Mesothelial cell of epicardium (in vitro differentiated cells): Measurements from ENCODE around the gene PIP5KL1. TPM values are rescaled to one million over a fixed set of nuclear protein-coding genes. Genes with fewer than 3 reads are reported as not detected.

Experiments
- DNase-seq, 2 experiments: peaks; one replicate each; pipeline ENCODE4 v3.0.0; 2021; ENCODE audit warnings: low spot score in 2 of 2; ENCODE audit not compliant: unreplicated experiment in 2 of 2
- H3K27ac Mint-ChIP-seq: 2 replicates; pipeline ENCODE4 v1.8.0; 2021; ENCODE audit warnings: mixed read lengths
- H3K27me3 Mint-ChIP-seq: 2 replicates; pipeline ENCODE4 v1.8.0; 2021; ENCODE audit warnings: low read depth, mixed read lengths
- H3K36me3 Mint-ChIP-seq: 2 replicates; pipeline ENCODE4 v1.8.0; 2021; ENCODE audit warnings: mixed read lengths
- H3K4me1 Mint-ChIP-seq: 2 replicates; pipeline ENCODE4 v1.8.0; 2021; ENCODE audit warnings: mixed read lengths
- H3K4me3 Mint-ChIP-seq: 2 replicates; pipeline ENCODE4 v1.8.0; 2021; ENCODE audit warnings: mild to moderate bottlenecking, moderate library complexity, mixed read lengths
- H3K9me3 Mint-ChIP-seq: 2 replicates; pipeline ENCODE4 v1.8.0; 2021; ENCODE audit warnings: mixed read lengths
- total RNA-seq: library from RNA; stranded (reverse); gene quantifications from 3 replicates; pipeline ENCODE4 v1.2.1, GENCODE V29; 2021
- TF ChIP-seq, protein P1 (sequence below): fragments of 200-600 bp; sonication (generic); IDR thresholded peaks from one replicate; pipeline ENCODE4 v1.5.0; 2021; ENCODE audit warnings: antibody characterized with exemption; ENCODE audit not compliant: unreplicated experiment

PIP5KL1 gene
- total RNA-seq, 1 donor from 2014 or later = 8.2 TPM

DNA sequence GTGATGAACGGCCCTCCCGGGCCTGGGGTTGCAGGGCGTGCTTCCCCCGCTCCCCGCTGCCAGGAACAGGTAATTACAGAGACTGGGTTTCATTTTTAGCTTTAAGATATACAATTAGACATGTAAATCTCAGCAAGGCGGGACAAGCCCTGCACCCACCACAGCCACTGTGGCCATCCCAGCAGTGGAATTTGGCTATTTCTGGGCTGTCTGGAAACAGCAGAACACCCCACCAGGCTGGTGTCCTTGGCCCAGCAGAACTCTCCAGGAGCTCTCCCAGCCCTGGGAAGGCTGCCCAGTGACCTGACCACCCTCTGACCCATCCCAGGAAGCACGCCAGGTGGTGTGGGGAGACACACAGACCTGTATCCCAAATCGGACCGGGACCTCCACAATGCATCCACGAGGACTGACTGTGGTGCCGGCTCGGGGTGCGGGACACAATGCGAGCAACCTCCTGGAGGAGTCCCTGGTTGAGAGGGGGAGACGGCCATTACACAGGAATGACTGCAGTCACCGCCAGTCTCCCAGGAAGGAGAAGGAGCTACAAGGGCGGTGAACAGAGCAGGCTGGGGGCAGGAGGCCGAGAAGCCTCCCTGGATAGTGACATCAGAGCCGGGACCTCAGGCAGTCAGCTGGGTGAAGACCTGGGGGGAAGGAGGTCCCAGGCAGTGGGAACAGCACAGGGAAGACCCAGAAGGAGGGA is 32.9 kb upstream of the PIP5KL1 start:
- Mint-ChIP-seq H3K27ac (peak overlapping the region; percentile 98), H3K4me3 (no peak overlapping the region), H3K36me3 (peaks cover 7% of the 10 kb centered on the region), H3K9me3 (peaks cover 3% of the 10 kb centered on the region), H3K27me3 (no peaks in the 10 kb centered on the region), H3K4me1 (peaks cover 68% of the 10 kb centered on the region)
- no peak for DNase-seq
- TF ChIP-seq, protein P1, sequence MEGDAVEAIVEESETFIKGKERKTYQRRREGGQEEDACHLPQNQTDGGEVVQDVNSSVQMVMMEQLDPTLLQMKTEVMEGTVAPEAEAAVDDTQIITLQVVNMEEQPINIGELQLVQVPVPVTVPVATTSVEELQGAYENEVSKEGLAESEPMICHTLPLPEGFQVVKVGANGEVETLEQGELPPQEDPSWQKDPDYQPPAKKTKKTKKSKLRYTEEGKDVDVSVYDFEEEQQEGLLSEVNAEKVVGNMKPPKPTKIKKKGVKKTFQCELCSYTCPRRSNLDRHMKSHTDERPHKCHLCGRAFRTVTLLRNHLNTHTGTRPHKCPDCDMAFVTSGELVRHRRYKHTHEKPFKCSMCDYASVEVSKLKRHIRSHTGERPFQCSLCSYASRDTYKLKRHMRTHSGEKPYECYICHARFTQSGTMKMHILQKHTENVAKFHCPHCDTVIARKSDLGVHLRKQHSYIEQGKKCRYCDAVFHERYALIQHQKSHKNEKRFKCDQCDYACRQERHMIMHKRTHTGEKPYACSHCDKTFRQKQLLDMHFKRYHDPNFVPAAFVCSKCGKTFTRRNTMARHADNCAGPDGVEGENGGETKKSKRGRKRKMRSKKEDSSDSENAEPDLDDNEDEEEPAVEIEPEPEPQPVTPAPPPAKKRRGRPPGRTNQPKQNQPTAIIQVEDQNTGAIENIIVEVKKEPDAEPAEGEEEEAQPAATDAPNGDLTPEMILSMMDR = no peak

DNA sequence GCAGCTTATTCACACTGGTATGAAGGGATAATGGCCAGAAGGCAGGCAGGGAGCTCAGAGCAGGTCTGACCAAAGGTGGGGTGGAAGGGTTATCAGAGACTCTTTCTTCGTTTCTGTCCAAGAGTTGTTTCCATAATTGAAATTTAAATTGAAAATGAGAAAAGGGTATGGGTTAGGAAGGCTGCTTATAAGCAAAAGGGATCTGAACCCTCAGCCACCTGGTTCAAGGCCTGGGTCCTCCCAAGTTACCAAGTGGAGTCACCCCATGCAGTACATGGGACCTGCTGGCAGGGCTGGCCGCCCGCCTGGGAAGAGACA is 32.4 kb upstream of the PIP5KL1 start:
- no peaks in the 10 kb centered on the region for H3K27me3 Mint-ChIP-seq
- TF ChIP-seq, protein P1 = no peak
- no peak overlapping the region for H3K4me3 Mint-ChIP-seq
- no peak for DNase-seq
- peaks cover 63% of the 10 kb centered on the region for H3K4me1 Mint-ChIP-seq
- H3K27ac Mint-ChIP-seq = peak overlapping the region; percentile 98
- peaks cover 5% of the 10 kb centered on the region for H3K9me3 Mint-ChIP-seq
- peaks cover 8% of the 10 kb centered on the region for H3K36me3 Mint-ChIP-seq

DNA sequence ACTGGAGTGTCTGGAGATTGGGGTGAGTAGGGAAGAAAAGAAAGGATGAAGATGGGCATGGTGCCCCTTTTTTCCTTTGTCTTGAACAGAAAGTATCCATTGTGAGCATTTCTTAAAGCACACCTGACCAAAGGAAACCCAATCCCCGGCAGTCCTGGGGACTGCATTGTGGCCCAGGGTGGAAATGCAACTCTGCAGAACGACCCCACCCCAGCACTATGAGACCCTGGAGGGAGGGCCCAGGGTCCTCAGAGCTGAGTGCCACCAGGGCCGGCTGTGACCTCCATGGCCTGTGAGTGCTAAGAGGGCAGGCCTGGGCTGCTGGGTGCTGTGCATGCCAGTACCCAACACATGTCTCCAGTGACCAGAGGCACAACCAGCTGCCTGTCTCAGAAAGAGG is 31.7 kb upstream of the PIP5KL1 start:
- H3K9me3 Mint-ChIP-seq = peaks cover 7% of the 10 kb centered on the region
- TF ChIP-seq, protein P1 = no peak
- peaks cover 56% of the 10 kb centered on the region for H3K4me1 Mint-ChIP-seq

DNA sequence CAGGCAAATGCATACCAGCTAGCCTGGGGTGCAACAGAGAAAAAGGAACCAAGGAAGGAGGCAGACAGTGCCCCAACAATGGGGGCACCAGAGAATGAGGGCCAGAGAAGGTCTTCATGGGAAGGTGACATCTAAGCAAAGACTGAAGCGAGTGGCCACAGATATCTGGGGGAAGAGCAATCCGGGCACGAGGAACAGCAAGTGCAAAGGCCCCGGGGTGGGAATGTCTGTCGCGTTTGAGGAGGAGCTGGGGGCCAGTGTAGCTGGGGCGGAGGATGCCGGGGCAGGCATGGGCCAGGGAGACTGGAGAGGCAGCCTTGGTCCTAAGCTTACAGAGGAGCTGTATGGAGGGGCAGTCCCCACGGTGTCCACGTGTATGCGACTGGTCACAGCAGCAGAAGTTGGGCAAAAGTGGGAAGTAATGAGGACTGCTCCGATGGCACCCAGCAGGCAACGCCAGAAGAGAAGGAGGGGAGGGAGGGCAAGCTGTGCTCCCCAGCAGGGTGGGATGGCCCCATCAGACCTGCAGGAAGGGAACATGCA is 31.1 kb upstream of the PIP5KL1 start:
- peaks cover 50% of the 10 kb centered on the region for H3K4me1 Mint-ChIP-seq
- peak overlapping the region; percentile 34 for H3K27ac Mint-ChIP-seq
- no peak overlapping the region for H3K4me3 Mint-ChIP-seq
- DNase-seq = no peak
- H3K27me3 Mint-ChIP-seq = no peaks in the 10 kb centered on the region
- H3K36me3 Mint-ChIP-seq = peaks cover 11% of the 10 kb centered on the region
- TF ChIP-seq, protein P1 = no peak
- H3K9me3 Mint-ChIP-seq = peaks cover 7% of the 10 kb centered on the region

More for the DNA sequence above, 31.7 kb upstream of the PIP5KL1 start:
- Mint-ChIP-seq H3K4me3 (no peak overlapping the region), H3K36me3 (peaks cover 11% of the 10 kb centered on the region), H3K27me3 (no peaks in the 10 kb centered on the region), H3K27ac (peak overlapping the region; percentile 50)
- no peak for DNase-seq

DNA sequence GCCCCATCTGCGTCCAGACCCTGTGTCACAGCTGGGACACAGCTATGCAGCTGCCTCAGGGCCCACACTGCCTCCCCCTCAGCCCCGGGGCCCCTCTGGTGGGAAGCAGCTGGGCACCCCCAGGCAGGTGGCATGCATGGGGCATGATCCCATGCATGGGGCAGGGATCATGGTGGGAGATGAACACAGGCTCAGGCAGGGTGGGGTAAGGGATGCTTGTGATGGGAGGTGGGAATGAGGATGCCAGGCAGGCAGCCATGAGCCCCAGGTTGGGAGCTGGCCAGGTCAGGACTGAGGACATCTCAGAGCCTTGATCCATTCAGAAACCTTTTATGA is 30.5 kb upstream of the PIP5KL1 start:
- H3K27ac Mint-ChIP-seq = peak overlapping the region; percentile 34
- H3K27me3 Mint-ChIP-seq = no peaks in the 10 kb centered on the region
- no peak overlapping the region for H3K4me3 Mint-ChIP-seq
- DNase-seq = no peak
- TF ChIP-seq, protein P1 = no peak
- peaks cover 11% of the 10 kb centered on the region for H3K36me3 Mint-ChIP-seq
- H3K4me1 Mint-ChIP-seq = peaks cover 44% of the 10 kb centered on the region
- peaks cover 7% of the 10 kb centered on the region for H3K9me3 Mint-ChIP-seq
